HEK293T (cell line): ENCODE measurements around the gene CYP26B1.

Experiments used
- CTCF ChIA-PET: fragments of 350-600 bp; formaldehyde crosslinking; extraction: SDS; loops from one replicate; lab custom pipeline; 2021; ENCODE audit warnings: antibody characterized with exemption, inconsistent platforms; lab: Yijun Ruan, JAX
- POLR2A ChIA-PET: fragments of 350-600 bp; formaldehyde crosslinking; extraction: SDS; loops from one replicate; lab custom pipeline; 2020; ENCODE audit warnings: antibody characterized with exemption, inconsistent platforms; lab: Yijun Ruan, JAX
- DNase-seq: peaks from one replicate; pipeline ENCODE4 v3.0.0; 2012; ENCODE audit warnings: mixed read lengths; ENCODE audit errors: extremely low spot score
- CTBP1 ChIP-seq: fragments of 450-650 bp; IDR thresholded peaks from 2 replicates; pipeline ENCODE4 v1.6.1; 2016; ENCODE audit warnings: borderline replicate concordance
- FOXA1 ChIP-seq: fragments of 450-650 bp; IDR thresholded peaks from 2 replicates; pipeline ENCODE4 v1.6.1; 2016; ENCODE audit warnings: mild to moderate bottlenecking
- FOXK2 ChIP-seq: fragments of 450-650 bp; IDR thresholded peaks from 2 replicates; pipeline ENCODE4 v1.6.1; 2016; ENCODE audit warnings: mild to moderate bottlenecking
- FOXM1 ChIP-seq: fragments of 450-650 bp; IDR thresholded peaks from 2 replicates; pipeline ENCODE4 v1.6.1; 2017; ENCODE audit warnings: mild to moderate bottlenecking, borderline replicate concordance
- HDGF ChIP-seq: fragments of 450-650 bp; IDR thresholded peaks from 2 replicates; pipeline ENCODE4 v1.6.1; 2017; ENCODE audit warnings: antibody characterized with exemption, borderline replicate concordance
- L3MBTL2 ChIP-seq: fragments of 450-650 bp; conservative IDR thresholded peaks from 2 replicates; pipeline ENCODE4 v1.6.1; 2016; ENCODE audit warnings: mild to moderate bottlenecking
- LEF1 ChIP-seq: fragments of 450-650 bp; IDR thresholded peaks from 2 replicates; pipeline ENCODE4 v1.6.1; 2017; ENCODE audit warnings: mild to moderate bottlenecking, borderline replicate concordance
- NFRKB ChIP-seq: fragments of 450-650 bp; IDR thresholded peaks from 2 replicates; pipeline ENCODE4 v1.6.1; 2016; ENCODE audit warnings: mild to moderate bottlenecking, moderate library complexity
- SP1 ChIP-seq: fragments of 450-650 bp; IDR thresholded peaks from 2 replicates; pipeline ENCODE4 v1.6.1; 2017
- SUZ12 ChIP-seq: fragments of 450-650 bp; IDR thresholded peaks from 2 replicates; pipeline ENCODE4 v1.6.1; 2016; ENCODE audit warnings: mild to moderate bottlenecking
- TARDBP ChIP-seq: fragments of 450-650 bp; IDR thresholded peaks from 2 replicates; pipeline ENCODE4 v1.6.1; 2016
- ZNF384 ChIP-seq: fragments of 450-650 bp; IDR thresholded peaks from 2 replicates; pipeline ENCODE4 v1.6.1; 2016
- TF ChIP-seq, protein P1 (sequence below): fragments of 450-650 bp; IDR thresholded peaks from 2 replicates; pipeline ENCODE4 v1.6.1; 2016

Gene CYP26B1

DNA sequence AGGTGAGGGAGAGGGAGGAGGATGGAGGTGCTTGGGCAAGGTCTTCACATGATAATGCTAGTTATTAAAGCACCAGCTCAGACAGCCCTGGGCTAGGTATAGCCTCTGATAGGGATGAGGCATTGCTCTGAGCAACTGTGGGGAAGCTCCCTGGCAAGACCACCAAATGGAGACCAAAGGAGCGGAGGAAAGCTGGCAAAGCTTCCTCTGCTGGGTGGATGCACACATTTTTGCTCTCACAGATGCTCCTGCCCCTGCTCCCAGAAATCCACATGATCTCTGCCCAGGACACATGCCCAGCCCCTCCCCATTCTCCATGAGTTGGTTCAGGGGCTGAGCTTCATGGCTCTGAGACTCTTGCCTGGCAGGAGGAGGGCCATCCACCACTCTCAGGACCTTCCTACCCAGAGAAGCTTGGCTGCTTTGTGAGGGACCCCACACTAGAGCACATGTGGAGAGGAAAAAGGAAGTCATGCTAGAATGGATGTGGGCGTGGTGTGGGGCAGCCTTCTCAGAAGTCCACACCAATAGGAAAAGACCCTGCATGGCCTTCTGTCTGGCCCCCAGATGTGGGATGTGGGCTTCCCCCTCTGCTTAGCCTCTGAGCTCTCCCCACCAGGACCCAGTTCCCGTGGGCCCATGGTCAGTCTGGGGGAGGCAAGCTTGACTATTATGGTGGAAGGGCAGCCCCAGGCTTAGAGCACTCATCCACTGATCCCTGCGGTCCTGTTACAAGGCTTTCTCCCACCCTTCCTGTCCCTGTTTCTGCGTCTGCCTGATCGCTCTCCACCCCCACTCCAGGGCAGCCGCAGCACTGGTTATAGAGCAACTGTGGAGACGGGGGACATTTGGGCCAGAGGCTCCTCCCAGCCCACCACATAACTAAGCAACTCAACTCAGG is 10.5 kb upstream of the CYP26B1 start:
- ChIA-PET POLR2A (no interaction called here), CTCF (no interaction called here)
- TF ChIP-seq SUZ12 (no peak), CTBP1 (no peak), FOXA1 (no peak)
- TF ChIP-seq, protein P1, sequence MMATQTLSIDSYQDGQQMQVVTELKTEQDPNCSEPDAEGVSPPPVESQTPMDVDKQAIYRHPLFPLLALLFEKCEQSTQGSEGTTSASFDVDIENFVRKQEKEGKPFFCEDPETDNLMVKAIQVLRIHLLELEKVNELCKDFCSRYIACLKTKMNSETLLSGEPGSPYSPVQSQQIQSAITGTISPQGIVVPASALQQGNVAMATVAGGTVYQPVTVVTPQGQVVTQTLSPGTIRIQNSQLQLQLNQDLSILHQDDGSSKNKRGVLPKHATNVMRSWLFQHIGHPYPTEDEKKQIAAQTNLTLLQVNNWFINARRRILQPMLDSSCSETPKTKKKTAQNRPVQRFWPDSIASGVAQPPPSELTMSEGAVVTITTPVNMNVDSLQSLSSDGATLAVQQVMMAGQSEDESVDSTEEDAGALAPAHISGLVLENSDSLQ, result no peak
- DNase-seq, result no peak

DNA sequence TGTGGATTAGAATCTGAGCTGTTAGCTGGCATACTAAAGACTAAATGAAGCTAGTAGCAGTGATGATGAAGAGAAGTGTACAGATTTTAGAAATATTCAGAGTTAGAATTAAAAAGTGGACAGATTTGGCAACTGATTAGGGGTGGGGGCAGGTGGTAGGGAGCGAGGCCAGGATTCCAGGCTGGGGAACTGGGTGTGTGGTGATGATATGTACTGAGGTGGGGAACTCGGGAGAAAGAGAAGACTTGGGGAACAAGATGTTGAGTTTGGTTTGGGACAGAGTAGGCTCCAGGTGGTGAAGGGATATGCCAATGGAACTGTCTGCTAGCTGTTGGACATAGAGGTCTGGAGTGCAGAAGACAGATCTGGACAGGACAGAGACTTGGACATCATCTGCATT is 9.2 kb upstream of the CYP26B1 start:
- TF ChIP-seq FOXK2, result no peak
- ChIA-PET POLR2A (no interaction called here), CTCF (interaction anchor here (1.0 kb wide), 1 partner anchor 233 kb away, joined by 3 read pairs; no protein-coding TSS in a partner anchor)
- DNase-seq, result no peak

DNA sequence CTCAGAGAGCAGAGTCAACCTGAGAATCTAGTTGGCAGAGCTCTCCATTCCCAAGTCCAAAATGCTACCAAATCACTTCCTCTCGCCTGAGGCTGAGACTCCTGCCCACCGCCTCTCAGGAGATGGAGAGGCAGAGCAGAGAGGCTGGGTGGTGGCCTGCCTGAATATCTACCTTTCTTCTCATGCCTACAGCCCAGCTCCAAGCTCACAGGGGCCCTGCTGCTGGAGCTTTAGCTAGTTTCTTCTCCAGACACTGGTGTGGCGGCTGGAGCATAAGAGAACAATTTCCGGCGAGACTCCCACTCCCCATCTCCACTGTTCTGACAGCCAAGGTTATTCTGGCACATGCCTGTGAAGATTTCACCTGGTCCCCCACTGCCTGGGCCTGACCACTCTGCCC is 8.1 kb upstream of the CYP26B1 start:
- ChIA-PET CTCF (interaction anchor here (1.0 kb wide), 1 partner anchor 232 kb away, joined by 3 read pairs; no protein-coding TSS in a partner anchor), POLR2A (no interaction called here)
- DNase-seq, result no peak
- no peak for TF ChIP-seq SP1
- TF ChIP-seq FOXM1, result no peak
- no peak for TF ChIP-seq HDGF
- no peak for TF ChIP-seq ZNF384
- TF ChIP-seq FOXA1, result no peak
- no peak for TF ChIP-seq NFRKB
- TF ChIP-seq, protein P1, result no peak
- TF ChIP-seq FOXK2, result no peak
- TF ChIP-seq LEF1, result no peak

DNA sequence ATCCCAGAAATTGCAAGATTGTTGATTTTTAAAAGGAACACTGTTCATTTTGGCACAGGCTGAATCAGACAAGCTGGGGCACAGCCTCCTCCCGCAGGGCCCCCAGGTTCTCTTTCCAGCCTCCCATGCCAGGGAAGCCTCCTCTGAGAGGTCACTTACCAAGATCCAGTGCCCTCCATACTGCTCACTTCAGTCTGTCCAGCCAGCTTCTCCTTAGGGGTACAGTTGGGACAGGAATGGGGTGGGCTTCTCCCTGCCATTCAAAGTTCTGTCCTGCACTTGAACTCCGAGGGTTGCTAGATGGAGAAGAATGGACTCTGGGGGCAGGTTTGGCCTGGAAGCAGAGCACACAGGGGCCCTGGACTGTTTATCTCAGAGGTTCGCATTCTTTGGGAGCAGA is 7.5 kb upstream of the CYP26B1 start:
- TF ChIP-seq HDGF (no peak), L3MBTL2 (no peak), LEF1 (no peak)
- TF ChIP-seq, protein P1, result no peak
- DNase-seq, result no peak
- POLR2A ChIA-PET, result no interaction called here
- CTCF ChIA-PET, result interaction anchor here (0.8 kb wide), 1 partner anchor 171 kb away, joined by 3 read pairs; no protein-coding TSS in a partner anchor

DNA sequence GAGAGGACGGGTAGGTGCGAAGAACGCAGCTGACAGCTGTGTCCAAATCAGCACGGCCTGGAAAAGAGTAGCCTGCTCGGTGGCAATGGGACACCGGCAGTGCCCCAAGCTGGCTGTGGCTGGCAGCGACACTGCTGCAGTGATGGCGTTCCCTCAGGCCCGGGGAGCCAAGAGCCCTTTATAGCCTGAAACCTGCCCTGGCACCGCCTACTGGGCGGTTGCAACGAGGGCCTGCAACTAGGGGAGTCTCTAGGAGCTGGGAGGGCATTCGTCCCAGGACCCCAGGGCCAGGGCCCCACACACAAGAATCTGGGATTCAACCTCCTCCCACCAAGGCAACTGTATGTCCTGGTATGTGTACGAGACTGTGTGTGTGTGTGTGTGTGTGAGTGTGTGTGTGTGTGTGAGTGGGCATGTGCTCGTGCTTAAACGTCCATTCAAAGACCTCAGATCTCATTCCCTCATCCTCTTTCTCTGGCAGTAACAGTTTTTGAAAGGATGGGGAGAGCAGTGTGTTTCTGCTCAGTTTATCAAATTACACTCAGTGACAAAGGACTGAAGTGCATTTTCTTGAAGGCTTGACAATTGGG is 6.8 kb upstream of the CYP26B1 start:
- no peak for DNase-seq
- TF ChIP-seq, protein P1, result no peak
- TF ChIP-seq ZNF384 (no peak), SUZ12 (no peak), CTBP1 (no peak), NFRKB (no peak), TARDBP (no peak), FOXA1 (no peak)
- ChIA-PET POLR2A (no interaction called here), CTCF (interaction anchor here (0.8 to 1.2 kb wide), 2 partner anchors 172 to 230 kb away, joined by 3 to 4 read pairs; no protein-coding TSS in a partner anchor)

DNA sequence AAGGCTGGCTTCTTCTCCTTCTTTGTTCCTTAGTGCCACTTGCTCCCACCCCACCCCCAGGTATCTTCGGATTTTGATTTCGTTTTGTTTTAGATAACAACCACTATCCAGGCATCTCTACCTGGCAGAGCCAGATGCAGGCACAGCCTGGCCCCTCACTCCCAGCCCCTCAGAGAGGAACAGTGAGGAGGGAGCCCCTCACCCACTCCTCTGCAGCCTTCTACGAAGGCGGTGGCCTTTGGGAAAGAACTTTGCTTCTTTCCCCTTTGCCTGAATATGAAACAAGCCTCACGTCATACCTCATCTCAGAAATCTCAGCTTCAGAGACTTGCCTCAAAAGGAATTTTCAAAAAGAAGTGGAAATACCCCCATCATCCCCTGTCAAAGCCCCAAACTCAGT is 6.3 kb upstream of the CYP26B1 start:
- CTCF ChIA-PET, result interaction anchor here (1.2 kb wide), 1 partner anchor 230 kb away, joined by 4 read pairs; no protein-coding TSS in a partner anchor
- POLR2A ChIA-PET, result no interaction called here
- TF ChIP-seq, protein P1, result no peak
- no peak for TF ChIP-seq NFRKB
- no peak for DNase-seq
